Gastroesophageal sphincter (tissue), 4 donors: Measurements from ENCODE around the gene CCDC80. TPM values are rescaled to one million over a fixed set of nuclear protein-coding genes. Genes with fewer than 3 reads are reported as not detected.

Source experiments
- ATAC-seq: fragments of 150-250 bp; one replicate; pipeline ENCODE4 v1.9.1; 2016; ENCODE audit warnings: mild to moderate bottlenecking, moderate library complexity
- H3K27ac ChIP-seq, 4 donors: fragments of 200-600 bp; sonication (generic) in 3 of 4; 1 replicate in 3 of 4; 2 replicates in 1 of 4; pipeline ENCODE4 v1.5.1; 2016 to 2019
- H3K27me3 ChIP-seq: fragments of 200-600 bp; sonication (generic); one replicate; pipeline ENCODE4 v1.5.1; 2019
- H3K36me3 ChIP-seq, 2 donors: fragments of 200-600 bp; sonication (generic); one replicate each; pipeline ENCODE4 v1.5.1; 2019; ENCODE audit warnings: control low read depth in 1 of 2
- H3K4me1 ChIP-seq, 3 donors: fragments of 200-600 bp; sonication (generic); 1 replicate in 2 of 3; 2 replicates in 1 of 3; pipeline ENCODE4 v1.5.1; 2016 to 2019; ENCODE audit warnings: control low read depth in 2 of 3
- H3K4me3 ChIP-seq, 2 donors: fragments of 200-600 bp; sonication (generic); one replicate each; pipeline ENCODE4 v1.5.1; 2019; ENCODE audit warnings: mild to moderate bottlenecking in 1 of 2, moderate library complexity in 1 of 2
- H3K9me3 ChIP-seq, 3 donors: fragments of 200-600 bp; sonication (generic); one replicate each; pipeline ENCODE4 v1.5.1; 2017 to 2019; ENCODE audit warnings: control low read depth in 2 of 3
- CTCF ChIP-seq, 4 experiments: fragments of 200-600 bp in 2 of 4; fragments of 450-650 bp in 2 of 4; sonication (generic) in 1 of 4; IDR thresholded peaks; one replicate each; pipeline ENCODE4 v1.5.1; 2017 to 2019; ENCODE audit warnings: antibody characterized with exemption in 4 of 4, mild to moderate bottlenecking in 2 of 4, moderate library complexity in 2 of 4
- EP300 ChIP-seq: sonication (generic); formaldehyde crosslinking; IDR thresholded peaks from one replicate; pipeline ENCODE4 v1.6.1; 2017; ENCODE audit warnings: antibody characterized with exemption, mild to moderate bottlenecking
- POLR2A ChIP-seq, 2 donors: fragments of 450-650 bp; IDR thresholded peaks; one replicate each; pipeline ENCODE4 v1.6.1; 2017; ENCODE audit warnings: antibody characterized with exemption in 2 of 2, mild to moderate bottlenecking in 2 of 2, moderate library complexity in 1 of 2
- POLR2AphosphoS5 ChIP-seq: sonication (generic); formaldehyde crosslinking; IDR thresholded peaks from one replicate; pipeline ENCODE4 v1.6.1; 2017; ENCODE audit warnings: antibody characterized with exemption
- WGBS, 2 donors: methylation state at CpG; one replicate each; pipeline ENCODE4 v1.1.5; 2018; ENCODE audit warnings: low coverage in 1 of 2; 5-methylcytosine and 5-hydroxymethylcytosine counted together
- total RNA-seq, 4 donors: library from RNA; depleted of rRNA; stranded (reverse); fragments of >200 nt; gene quantifications; one replicate each; pipeline ENCODE4 v1.1.0, GENCODE V29; 2016

Gene CCDC80
- total RNA-seq, 4 donors from 2014 or later, result 30.8 to 208 (median 138) TPM

- 20 to 59% methylated on average over 2 to 7 of the region's 17 CpGs for WGBS, 2 donors
- Histone ChIP-seq H3K4me1 (peaks cover 13 to 100% (median 27%) of the 10 kb centered on the region in 3 donors), H3K27ac (peak overlapping the region; percentile 18 to 87 (median 83)), H3K9me3 (no peaks in the 10 kb centered on the region), H3K27me3 (no peaks in the 10 kb centered on the region), H3K36me3 (no peaks in the 10 kb centered on the region), H3K4me3 (peak overlapping the region in 1 of 2 donors; percentile 52)
- no peak for ATAC-seq
- TF ChIP-seq POLR2AphosphoS5 (no peak), CTCF (IDR thresholded peaks at IDR 0.05) (no peak), EP300 (no peak), POLR2A (IDR thresholded peaks at IDR 0.05) (no peak)
Observed at GRCh38 chr3:112638327-112639020, 2.5 kb downstream of the CCDC80 start.

GRCh38 chr3:112637700-112638099, 3.2 kb downstream of the CCDC80 start:
- Histone ChIP-seq H3K27ac (peak overlapping the region; percentile 85 to 91 (median 88)), H3K9me3 (no peaks in the 10 kb centered on the region), H3K36me3 (no peaks in the 10 kb centered on the region), H3K4me3 (peak overlapping the region in 1 of 2 donors; percentile 52), H3K27me3 (no peaks in the 10 kb centered on the region), H3K4me1 (peaks cover 18 to 100% (median 34%) of the 10 kb centered on the region in 3 donors)
- ATAC-seq, result no peak
- TF ChIP-seq POLR2AphosphoS5, result peak; percentile 34
- no peak for TF ChIP-seq POLR2A (IDR thresholded peaks at IDR 0.05)
- 24 to 53% methylated on average over 3 to 4 of the region's 4 CpGs for WGBS, 2 donors

- Histone ChIP-seq H3K27me3 (no peaks in the 10 kb centered on the region), H3K4me1 (peaks cover 22 to 100% (median 33%) of the 10 kb centered on the region in 3 donors), H3K9me3 (no peaks in the 10 kb centered on the region), H3K36me3 (no peaks in the 10 kb centered on the region), H3K27ac (peak overlapping the region; percentile 85 to 91 (median 88)), H3K4me3 (peak overlapping the region in 1 of 2 donors; percentile 52)
- TF ChIP-seq POLR2AphosphoS5 (peak; percentile 96), CTCF (IDR thresholded peaks at IDR 0.05) (peak in 3 of 4 experiments; percentile 3 to 22 (median 14)), POLR2A (IDR thresholded peaks at IDR 0.05) (peak in 1 of 2 donors; percentile 26), EP300 (no peak)
- ATAC-seq, result peak; percentile 48
- whole genome bisulfite sequencing, 2 donors, result 0% methylated on average over 1 of the region's 1 CpG
Observed at GRCh38 chr3:112635674-112636073, 5.3 kb downstream of the CCDC80 start.

- no peaks in the 10 kb centered on the region for H3K9me3 ChIP-seq
- no peak for ATAC-seq
- WGBS, 2 donors, result 43 to 49% methylated on average over 4 of the region's 4 CpGs
- H3K36me3 ChIP-seq, result no peaks in the 10 kb centered on the region
- H3K4me3 ChIP-seq, result peak overlapping the region; percentile 9 to 52
- peaks cover 22 to 100% (median 36%) of the 10 kb centered on the region in 3 donors for H3K4me1 ChIP-seq
- H3K27ac ChIP-seq, result peak overlapping the region; percentile 85 to 91 (median 88)
- TF ChIP-seq POLR2A (IDR thresholded peaks at IDR 0.05), result no peak
- no peak for TF ChIP-seq POLR2AphosphoS5
- no peak for TF ChIP-seq EP300
- no peak for TF ChIP-seq CTCF (IDR thresholded peaks at IDR 0.05)
- no peaks in the 10 kb centered on the region for H3K27me3 ChIP-seq
Observed at GRCh38 chr3:112634786-112635541, 6.0 kb downstream of the CCDC80 start.

- Histone ChIP-seq H3K9me3 (no peaks in the 10 kb centered on the region), H3K4me3 (peak overlapping the region in 1 of 2 donors; percentile 52), H3K36me3 (no peaks in the 10 kb centered on the region), H3K4me1 (peaks cover 22 to 100% (median 36%) of the 10 kb centered on the region in 3 donors), H3K27me3 (no peaks in the 10 kb centered on the region), H3K27ac (peak overlapping the region; percentile 85 to 91 (median 88))
- TF ChIP-seq POLR2AphosphoS5 (peak; percentile 47), EP300 (no peak)
- ATAC-seq, result no peak
- 0 to 26% methylated on average over 1 of the region's 1 CpG for WGBS, 2 donors
Observed at GRCh38 chr3:112633757-112634156, 7.2 kb downstream of the CCDC80 start.
